HG02610 (cell line): Measurements from ENCODE around the gene SFSWAP.
A peak's percentile ranks its signal among the peaks of the same experiment; 100 is the strongest.
"Not testable (repeated sequence)": the region's sequence is repeated elsewhere in the genome, so short reads cannot be mapped to it uniquely, and the experiment has no call there.

Source experiments
- ATAC-seq: cut with Tn5 transposase; IDR thresholded peaks from one replicate; pipeline ENCODE4 v1.9.1; 2021; ENCODE audit warnings: mild to moderate bottlenecking, moderate library complexity; ENCODE audit not compliant: unreplicated experiment

SFSWAP gene

DNA sequence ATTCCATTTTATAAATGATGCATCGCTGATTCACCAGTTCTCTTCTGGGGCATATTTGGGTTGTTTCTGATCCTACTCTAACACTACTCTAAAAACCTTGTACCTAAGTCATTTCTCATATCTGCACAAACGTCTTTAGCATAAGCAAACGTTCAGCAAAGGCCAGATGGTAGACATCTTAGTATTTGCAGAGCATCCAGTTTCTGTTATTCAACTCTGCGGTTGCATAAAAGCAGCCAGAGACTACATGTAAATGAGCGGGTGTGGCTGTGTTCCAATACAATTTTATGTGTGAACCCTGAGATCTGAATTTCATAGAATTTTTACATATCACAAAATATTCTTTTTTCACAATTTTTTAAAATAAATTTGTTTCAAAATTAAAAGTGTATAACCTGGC lies 94.5 kb downstream of the SFSWAP start:
- no peak for ATAC-seq

DNA sequence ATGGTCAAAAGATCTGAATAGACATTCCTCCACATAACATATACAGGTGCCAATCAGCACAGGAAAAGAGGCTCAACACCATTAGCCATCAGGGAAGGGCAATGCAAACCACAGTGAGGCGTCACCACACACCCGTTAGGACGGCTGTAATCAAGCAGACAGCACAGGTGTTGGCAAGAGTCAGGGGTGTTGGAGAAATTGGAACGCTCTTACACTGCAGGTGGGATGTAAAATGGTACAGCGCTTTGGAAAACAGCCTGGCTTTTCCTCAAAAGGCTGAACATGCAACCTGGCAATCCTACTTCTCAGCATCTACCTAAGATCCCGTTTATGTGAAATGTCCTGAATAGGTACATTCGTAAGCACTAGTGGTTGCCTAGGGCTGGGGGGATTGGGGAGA lies 95.8 kb downstream of the SFSWAP start:
- no peak for ATAC-seq

DNA sequence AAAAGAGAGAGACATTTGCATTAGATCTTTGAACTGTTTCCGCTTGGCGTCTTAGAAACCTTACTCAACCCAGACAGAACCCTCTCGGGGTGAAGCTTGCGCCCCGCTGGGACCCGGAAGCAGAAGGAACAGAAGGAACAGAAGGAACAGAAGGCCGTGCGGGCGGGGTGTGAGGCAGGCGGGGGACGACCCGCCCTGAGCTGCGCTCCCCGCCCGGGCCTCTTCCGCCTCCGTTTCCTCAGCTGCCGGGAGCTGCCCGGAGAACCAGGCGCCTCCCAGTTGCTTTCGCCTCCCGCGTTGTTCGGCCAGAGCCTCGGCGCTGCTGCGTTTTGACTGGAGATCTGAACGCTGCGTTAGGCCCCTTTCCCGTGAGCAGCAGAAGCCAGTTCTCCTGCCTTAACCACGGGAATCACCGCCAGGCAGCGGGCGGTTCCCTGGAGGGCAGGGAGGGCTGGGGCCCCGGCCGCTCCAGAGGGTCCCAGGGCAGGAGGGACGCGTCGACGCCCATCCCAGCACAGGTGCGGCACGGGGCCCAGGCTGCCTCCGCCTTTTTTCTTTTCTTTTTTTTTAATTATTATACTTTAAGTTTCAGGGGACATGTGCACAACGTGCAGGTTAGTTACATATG lies 98.0 kb downstream of the SFSWAP start:
- ATAC-seq, result no peak

DNA sequence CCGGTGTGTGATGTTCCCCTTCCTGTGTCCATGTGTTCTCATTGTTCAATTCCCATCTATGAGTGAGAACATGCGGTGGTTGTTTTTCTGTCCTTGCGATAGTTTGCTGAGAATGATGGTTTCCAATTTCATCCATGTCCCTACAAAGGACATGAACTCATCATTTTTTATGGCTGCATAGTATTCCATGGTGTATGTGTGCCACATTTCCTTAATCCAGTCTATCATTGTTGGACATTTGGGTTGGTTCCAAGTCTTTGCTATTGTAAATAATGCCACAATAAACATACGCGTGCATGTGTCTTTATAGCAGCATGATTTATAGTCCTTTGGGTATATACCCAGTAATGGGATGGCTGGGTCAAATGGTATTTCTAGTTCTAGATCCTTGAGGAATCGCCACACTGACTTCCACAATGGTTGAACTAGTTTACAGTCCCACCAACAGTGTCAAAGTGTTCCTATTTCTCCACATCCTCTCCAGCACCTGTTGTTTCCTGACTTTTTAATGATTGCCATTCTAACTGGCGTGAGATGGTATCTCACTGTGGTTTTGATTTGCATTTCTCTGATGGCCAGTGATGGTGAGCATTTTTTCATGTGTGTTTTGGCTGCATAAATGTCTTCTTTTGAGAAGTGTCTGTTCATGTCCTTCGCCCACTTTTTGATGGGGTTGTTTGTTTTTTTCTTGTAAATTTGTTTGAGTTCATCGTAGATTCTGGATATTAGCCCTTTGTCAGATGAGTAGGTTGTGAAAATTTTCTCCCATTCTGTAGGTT lies 98.8 kb downstream of the SFSWAP start:
- ATAC-seq, result not testable (repeated sequence)

DNA sequence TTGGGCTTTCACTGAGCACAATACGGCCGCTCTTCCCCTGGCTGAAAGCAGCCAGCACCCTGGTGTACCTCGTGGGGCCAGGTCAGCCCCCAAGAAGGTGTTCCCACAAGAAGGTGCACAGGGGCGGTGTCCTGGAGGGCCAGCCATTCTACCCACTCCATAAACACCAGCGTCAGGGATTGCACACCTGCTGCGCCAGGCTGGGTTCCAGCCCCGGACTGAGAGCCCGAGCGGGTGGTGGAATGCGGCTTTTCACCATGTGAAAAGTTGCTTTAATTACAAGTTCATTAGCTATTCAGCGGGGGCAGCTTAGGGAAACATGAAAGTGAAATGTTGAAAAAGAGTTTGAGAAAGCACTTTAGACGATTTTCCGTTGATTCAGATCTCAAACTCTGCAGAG lies 99.8 kb downstream of the SFSWAP start:
- no peak for ATAC-seq

DNA sequence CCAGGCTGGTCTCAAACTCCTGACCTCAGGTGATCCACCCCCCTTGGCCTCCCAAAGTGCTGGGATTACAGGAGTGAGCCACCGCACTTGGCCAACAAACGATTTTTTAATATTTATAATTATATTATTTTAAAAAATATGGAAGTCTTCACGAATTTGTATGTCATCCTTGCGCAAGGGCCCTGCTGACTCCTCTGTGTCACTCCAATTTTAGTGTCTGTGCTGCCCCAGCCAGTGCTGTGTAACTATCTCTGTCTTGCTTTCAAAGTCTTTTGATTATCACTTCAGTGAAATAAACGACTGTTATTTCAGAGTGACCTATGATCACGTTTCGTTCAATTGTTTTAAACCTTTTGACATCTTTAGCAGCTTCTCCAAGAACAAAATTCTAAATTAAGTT lies 104.2 kb downstream of the SFSWAP start:
- ATAC-seq, result no peak

DNA sequence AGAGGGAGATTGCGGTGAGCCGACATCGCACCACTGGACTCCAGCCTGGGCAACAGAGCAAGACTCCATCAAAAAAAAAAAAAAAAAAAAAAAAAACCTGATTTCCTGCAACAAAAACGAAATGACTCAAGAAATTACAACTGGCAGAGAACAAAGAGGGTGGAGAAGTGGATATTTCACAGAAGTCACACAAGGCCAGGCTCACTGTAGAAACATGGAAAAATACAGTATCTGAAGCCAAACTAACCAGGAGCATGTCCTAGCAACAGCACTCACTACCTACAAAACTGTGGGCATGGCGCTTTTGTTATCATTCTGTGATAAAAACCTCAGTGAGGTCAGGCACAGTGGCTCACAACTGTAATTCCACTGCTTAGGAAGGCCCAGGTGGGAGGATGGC lies 105.6 kb downstream of the SFSWAP start:
- no peak for ATAC-seq

DNA sequence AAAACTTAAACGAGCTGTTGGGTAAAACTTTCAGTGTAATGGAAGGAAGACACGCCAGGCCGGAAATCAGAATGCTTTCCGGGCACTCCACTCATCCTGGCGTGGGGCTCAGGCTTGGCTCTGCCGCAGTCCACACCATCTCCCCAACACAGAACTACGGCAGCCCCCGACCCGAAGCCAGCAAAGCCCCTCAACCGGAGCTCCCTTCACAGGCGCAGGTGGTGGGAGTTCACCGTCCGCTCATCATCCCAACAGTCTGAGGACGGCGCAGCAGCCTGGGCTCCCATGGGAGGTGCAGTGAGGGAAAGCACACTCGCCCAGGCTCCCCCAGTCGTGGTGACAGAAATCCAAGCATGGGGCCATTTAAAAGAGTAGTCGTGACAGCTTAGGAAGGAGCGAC lies 106.4 kb downstream of the SFSWAP start:
- ATAC-seq, result no peak

DNA sequence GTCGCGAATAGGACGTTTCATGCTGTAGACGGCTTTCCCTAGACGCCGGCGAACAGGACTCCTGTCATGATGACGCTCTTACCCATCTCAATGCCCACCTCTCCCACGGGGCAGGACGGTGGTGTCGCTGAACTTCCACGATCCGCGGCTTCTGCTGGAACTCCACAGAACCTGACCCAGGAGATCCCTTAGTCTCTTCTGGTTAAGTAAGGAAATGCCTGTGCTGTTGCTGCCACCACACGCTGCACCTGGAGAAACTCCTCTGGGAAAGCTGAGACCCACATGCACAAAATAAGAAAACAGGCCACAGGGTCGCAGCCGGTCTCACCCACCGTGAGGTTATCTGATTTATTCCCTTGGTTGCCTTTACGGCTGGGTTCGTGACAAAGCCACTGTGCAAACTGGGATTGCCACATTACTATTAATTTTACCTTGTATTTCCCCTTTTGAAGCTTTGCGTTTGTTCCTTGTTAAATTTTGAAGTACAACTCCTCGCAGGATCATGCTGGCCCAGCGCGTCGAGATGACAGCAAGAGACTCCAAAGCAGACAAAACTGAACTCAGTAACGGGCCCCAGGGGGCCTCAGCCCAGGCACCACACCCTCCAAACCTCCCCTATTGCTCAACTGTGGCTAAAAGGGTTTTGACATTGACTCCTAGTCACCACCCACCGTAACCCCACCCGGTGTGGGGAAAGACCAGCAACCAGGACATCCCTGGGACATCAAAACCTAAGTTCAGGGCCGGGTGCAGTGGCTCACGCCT lies 108.1 kb downstream of the SFSWAP start:
- no peak for ATAC-seq

DNA sequence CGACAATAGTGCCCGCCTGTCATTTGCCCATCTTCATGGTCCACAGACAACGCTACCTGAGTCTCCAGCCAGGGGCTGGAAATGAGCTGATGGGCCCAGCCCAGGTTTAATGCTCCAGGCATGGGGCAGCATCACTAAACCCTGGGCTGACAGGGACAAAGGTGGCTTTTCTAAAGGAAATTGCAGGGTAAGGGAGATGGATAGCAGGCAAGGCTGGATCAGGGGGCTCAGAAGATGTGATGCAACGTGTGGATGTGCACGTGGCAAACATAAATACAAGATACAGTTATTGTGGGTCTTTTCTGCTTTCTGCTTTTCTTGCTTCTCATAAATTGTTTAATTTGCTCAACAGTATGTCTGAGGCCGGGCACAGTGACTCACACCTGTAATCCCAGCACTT lies 113.6 kb downstream of the SFSWAP start:
- no peak for ATAC-seq

DNA sequence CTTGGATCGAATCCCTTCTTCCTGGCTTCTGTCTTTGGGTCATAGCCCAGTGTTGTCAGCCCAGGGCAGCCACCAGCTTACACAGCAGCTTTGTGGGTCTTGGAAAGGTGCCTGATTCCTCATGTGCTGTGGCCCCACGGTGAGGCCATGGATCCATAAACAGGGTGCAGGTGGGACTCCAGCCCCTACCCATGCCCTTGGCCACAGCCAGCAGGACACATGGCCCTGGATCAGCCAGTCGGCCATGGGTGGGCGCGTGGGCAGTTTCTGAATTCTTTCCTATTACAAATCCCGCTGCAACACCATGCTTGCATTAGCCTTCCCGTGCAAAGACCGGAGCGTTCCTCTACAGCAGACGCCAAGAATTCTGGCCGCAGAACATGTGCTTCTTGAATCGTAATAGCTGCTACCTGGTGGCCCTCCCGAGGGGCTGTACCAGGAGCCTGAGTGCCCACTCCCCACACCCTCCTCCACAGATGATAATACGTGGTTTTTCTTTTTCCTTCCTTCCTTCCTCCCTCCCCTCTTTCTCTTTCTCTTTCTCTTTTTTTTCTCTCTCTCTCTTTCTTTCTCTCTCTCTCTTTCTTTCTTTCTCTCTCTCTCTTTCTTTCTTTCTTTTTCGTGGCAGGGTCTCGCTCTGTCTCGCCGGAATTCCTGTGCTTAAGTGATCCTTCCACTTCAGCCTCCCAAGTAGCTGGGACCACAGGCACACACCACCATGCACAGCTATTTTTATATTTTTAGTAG lies 114.4 kb downstream of the SFSWAP start:
- ATAC-seq, result no peak

DNA sequence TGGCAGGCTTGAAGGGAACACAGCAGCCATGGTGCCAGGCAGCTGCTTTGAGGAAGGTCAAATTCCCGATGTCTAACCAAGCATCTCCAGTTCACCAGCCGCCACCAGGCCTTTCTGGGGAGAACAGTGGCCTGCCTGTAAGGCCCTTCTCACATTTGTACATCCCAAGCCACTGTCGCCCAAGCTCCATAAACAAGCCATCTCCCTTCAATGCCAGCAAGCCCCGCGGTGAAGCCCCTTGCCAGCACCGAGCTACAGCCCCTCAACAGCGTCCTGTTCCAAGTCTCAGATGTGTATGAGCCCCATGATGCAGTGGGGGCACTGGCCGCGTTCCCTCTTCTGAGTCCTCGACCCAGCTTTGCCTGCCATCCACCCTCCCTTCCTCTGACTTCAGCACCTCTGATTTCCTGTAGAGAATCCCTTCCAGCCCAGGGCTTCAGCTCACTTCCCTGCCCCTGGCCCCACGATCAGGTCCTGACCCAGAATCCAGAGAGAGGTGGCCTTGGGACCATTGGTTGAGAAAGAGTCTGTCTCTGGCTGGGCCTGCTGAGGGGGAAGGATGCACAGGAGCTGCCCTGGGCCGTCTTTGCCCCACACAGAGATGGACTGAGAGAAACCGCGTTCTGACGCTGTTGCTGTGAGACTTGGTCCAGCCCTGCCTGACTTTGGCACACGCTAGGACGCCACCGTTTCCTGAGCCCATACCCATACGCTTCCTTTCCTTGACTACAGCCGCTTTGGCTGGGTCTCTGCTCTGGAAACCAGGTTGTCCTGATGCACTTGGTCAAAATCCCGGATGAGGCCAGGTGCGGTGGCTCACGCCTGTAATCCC lies 115.4 kb downstream of the SFSWAP start:
- ATAC-seq, result no peak

DNA sequence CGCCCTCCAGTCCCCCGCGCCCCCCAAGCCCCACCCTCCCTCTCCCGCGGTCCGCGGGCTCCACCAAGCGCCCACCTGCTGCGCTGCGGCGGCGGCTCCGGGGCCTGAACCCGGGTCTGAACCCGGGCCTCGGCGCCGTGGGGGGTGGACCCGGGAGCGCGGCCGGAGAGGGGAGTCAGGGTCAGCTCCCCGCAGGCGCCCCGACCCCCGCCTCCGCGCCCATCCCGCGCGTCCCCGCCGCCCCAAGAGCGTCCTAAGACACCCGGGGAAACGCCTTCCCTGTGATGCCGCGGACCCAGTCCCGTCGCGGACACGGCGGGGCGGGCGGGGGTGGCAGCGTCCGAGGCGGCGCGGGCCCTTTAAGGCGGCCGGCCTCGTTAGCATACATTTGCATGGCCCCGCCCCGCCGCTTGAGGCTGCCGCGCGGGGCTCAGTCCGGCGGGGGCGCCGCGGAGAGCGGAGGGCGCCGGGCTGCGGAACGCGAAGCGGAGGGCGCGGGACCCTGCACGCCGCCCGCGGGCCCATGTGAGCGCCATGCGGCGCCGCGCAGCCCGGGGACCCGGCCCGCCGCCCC lies 117.2 kb downstream of the SFSWAP start, which contains the start of gene MMP17:
TSS of gene MMP17 (plus strand) at position 433 of the 574 bp plus-strand sequence. CDS start at position 535, 102 bp downstream.
- peak; percentile 51 for ATAC-seq

DNA sequence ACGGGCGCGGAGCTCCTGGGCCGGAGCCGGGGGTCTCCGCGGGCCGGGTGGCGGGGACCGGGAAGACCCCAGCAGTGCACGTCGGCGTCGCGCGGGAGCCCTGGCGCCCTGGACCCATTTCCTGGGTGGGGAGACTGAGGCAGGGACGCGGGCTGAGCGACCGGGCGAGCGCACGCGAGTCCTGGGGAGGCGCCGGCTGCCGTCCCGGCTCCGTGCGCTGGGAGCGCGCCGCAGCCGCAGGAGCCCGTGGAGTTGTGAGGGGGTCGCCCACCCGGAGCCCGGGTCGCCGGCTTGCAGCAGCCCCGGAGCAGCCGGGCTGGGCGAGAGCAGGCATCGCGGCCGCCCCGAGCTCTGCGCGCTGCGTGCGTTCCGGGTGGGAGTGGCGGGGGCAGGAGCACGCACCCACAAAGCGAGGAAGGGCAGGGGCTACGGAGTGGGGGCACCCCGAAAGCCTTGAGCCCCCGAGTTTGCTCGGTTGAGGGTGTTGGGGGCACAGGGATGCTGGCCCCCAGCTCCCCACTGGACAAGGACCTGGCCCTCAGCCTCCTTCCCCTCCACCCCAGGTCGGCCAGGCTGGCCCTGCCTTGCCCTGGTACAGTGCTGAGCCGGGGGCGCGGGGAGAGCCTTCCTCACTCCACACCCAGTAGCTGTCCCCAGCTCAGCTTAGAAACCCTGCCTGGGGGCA lies 117.9 kb downstream of the SFSWAP start:
- peak; percentile 7 for ATAC-seq

DNA sequence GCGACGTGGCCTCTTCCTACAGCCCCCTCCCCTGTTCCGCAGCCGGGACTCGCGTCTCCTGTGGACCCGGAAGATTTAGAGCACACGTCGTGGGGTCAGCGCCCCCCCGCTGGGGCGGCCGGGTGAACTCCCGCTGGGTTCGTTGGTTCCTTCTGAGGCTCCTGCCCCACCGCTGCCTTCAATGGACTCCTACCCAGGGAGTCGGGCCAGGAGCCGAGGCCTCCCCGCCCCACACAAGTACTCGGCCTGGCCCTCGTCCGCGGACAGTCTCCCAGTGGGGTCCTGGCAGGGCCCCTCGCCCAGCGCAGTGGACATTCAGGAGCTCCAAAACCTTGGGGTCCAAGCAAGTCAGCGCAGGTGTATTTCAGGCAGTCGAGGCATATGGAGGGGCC lies 118.5 kb downstream of the SFSWAP start:
- no peak for ATAC-seq

DNA sequence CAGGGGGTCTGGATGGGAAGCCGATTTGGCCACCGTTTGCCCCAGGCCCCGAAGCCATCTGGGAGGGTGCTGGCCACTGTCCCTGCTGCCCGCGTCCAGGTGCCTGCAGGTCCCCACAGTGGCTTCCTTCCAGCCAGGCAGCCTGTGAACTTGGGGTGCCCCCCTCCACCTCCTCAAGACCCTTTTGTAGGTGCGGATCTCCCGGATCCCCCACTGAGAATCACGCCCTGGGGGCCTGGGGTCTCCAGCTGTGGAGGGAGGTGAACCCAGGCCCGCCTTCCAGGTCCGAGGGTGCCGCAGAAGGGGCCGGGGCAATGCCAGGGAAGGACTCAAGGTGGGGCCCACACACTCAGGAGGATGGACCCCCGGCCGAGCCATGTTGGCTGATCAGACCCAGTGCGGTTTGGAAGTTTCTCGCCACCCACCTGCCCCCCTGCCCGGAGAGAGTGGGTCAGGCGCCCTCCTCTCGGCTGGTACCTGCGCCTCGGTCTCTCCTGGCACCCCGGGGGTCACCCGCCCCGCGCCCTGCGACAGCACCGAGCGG lies 119.0 kb downstream of the SFSWAP start:
- ATAC-seq, result no peak

DNA sequence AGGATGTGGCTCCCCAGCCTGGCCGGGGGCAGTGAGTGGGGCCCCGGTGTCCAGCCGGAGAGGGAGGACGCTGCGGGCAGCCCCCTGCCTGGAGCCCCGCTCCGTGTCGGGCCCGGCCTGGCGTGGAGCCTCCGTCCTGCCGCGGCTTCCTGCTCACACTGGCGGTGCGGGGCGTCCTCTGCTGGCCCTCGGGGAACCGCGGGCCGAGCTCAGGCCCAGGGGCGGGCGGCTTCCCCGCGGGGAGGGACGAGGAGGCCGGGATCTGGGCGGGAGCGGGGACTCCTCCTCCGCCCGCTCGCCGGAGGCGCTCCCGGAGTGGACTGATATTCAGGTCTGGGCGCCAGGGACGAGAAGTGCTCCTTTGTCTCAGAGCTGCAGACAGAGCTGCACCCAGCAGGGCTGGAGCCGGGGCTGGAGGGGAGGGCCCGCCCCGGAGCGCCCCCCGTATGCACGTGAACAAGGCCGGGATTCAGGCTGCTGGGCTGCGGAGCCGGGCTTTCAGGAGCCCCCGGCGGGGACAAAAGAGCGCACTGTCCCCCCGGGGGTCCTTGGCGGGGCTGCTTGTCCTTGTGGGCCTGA lies 119.5 kb downstream of the SFSWAP start:
- no peak for ATAC-seq

DNA sequence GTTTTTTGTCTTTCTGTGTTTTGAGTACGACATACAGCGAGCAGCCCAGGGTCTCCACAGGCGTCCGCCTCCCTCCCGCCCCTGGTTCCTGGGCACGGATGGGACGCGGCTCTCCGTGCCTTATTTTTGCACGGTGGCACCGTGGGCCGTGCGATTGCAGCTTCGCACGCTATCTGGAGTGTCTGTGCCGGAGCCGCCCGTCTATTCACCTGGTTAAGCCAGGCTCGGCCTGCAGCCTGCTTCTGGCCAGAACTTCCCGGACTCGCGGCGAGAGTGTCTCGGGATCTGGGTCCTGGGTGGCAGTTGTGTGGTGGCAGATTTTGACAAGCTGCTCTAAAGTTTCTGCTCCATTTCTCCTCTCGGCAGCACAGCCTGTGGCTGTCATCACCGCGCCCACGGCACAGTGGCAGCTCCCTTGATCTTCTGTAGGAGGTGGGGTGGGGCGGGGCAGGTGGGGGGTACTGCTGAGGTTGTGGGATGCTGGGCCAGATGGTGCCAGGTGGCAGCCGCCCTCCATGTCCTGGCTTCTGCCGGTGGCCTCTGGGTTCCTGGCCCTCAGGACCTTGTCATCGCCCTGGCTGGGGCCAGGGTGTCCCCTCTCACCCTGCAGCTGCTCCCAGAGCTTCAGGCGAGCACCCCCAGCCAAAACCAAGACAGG lies 120.2 kb downstream of the SFSWAP start:
- no peak for ATAC-seq
